GM18508 (cell line): Measurements from ENCODE around the gene SPOCK1.

Source experiments
- ATAC-seq: cut with Tn5 transposase; IDR thresholded peaks from one replicate; pipeline ENCODE4 v1.9.1; 2021; ENCODE audit warnings: moderate number of reproducible peaks; ENCODE audit not compliant: insufficient read depth, unreplicated experiment

SPOCK1 gene

DNA sequence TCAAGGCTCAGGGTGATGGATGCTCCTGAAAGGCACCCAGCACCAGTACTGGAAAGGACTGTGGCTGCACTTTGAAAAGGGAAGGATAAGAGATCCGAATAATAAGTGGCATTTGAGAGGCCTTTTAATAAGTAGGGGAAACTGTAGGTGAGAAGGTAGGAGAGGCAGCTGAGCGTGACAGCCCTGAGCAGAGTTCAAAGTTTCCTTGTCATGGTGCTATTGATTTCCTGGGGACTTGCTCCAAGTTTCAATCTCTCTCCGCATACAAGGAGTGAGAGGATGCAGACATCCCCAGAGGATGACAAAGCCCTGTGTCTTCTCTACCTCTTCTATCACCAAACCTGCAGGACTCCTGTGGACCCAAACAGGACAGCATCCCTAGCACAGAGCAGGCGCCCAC is 354.5 kb downstream of the SPOCK1 start:
- ATAC-seq = no peak

- peak; percentile 67 for ATAC-seq
Observed at GRCh38 chr5:137142764-137143605, 356.1 kb downstream of the SPOCK1 start.

- ATAC-seq = peak; percentile 25
Observed at GRCh38 chr5:137142346-137142745, 356.8 kb downstream of the SPOCK1 start.

- ATAC-seq = no peak
Observed at GRCh38 chr5:137141779-137142178, 357.3 kb downstream of the SPOCK1 start.

- no peak for ATAC-seq
Observed at GRCh38 chr5:137136991-137137632, 362.0 kb downstream of the SPOCK1 start.

DNA sequence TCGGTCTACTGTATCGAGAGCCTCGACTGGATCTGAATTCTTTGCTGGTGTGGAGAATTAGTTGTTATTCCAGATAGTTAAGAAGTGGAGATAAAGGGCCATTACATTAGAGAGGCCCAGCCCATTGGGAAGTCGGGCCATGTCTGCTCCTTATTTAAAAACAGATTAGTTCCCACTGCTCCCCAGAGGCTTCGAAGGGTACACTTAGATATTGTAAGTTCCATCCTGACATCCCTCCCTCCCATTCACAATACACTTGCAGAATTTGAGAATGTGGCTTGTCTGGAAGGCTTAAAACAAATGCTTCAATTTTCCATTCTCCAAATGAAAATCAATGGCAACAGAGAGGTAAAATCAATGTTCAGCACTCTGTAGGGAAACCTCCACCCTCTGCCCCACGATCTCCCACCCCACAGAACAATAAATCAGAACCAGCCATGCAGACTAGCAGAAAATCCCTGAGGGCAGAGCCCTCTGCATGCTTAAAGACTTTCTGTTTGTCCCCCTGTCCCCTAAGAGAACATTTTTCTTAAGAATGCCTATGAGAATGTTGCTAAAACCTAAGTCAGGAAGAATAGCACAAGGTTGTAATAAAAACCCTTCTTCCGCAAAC is 364.1 kb downstream of the SPOCK1 start:
- no peak for ATAC-seq

DNA sequence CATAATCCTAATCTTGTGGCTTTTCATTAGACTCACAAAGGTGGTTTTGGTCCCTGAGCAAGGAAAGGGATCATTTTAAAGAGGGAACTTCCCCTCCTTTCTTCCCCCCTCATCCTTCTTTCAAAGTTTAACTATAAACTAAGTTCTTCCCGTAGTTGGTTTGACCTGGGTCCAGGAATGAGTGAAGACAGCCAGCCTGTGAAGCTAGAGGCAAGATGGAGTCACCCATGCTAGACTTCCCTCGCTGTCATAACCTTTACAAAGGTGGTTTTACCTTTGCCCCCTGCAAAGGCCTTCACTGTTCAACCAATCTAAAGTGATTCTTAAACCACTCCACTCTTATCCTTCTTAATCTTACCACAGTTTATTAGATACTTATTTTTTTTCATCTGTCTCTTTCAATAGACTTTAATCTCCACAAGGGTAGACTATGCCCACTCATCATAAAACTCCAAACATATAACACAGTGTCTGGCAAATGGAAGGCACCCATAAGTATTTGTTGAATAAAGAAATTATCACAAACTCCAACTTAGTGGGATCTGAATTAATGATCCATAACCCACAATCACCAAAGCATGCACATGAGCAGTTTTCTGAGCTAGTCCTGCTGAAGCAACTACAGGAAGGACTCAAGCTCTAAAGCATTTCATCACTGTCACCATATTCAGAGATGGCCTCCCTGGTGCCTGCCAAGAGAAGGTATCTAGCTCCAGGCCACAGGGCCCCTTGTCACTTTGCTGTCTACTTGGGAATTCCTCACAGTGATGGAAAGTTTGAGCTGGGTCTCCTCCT is 369.0 kb downstream of the SPOCK1 start:
- ATAC-seq = no peak

- no peak for ATAC-seq
Observed at GRCh38 chr5:137128012-137128411, 371.1 kb downstream of the SPOCK1 start.

GRCh38 chr5:137126829-137127228 is 372.3 kb downstream of the SPOCK1 start:
- ATAC-seq = no peak

DNA sequence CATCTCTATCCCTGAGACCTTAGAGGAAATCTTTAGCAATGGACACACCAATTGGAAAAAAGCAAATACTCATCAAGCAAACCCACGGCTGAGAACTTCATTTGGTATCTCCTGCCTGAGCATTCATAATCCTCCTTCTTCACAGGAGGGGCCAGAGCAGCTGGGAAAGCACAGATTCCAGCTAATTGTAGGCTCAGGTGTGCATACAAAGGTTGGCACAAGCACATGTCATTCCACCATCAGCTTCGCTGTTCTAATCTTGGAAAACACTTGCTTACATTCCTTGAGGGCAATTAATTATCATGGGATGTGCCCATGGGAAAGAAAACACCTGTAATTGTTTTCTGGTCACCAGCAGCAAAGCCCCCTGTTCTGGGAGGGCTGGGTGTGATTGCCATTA is 376.6 kb downstream of the SPOCK1 start:
- ATAC-seq = no peak

- no peak for ATAC-seq
Observed at GRCh38 chr5:137122075-137122474, 377.1 kb downstream of the SPOCK1 start.

GRCh38 chr5:137119321-137119720 is 379.8 kb downstream of the SPOCK1 start:
- ATAC-seq = no peak

DNA sequence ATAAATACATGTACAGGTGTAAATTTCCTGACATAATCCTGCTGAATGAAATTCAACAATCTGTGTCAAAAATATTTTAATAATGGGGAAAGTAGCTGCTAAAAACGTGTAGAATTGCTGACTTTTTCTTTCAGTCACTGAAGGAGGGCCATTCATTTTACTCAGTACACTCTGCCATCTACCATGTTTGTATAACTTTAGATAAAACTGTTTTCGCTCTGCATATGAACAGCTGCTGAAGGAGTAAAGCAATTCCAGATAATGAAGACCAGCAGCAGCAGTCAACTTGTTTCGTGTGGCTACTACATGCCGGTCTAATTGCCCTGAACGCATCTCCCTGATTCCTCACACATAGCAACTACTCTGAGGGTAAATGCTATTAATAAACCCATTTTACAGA is 380.5 kb downstream of the SPOCK1 start:
- no peak for ATAC-seq

DNA sequence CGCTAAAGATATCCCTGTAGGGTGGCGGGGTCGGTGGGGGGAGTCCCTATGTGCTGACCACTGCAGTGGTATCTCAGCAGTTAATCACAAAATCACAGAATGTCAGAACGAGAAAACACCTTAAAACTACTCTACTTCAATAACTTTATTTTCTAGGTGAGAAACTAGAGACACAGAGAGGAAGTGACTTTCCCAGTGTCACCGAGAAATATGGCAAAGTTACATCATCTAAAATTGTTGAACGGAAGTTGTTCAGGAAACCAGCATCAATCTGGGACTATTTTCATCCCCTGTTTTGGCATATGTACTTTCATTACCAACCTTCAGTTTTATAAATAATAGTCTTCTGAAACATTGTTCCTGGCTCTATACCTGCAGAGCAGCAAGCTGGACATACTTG is 384.0 kb downstream of the SPOCK1 start:
- no peak for ATAC-seq

DNA sequence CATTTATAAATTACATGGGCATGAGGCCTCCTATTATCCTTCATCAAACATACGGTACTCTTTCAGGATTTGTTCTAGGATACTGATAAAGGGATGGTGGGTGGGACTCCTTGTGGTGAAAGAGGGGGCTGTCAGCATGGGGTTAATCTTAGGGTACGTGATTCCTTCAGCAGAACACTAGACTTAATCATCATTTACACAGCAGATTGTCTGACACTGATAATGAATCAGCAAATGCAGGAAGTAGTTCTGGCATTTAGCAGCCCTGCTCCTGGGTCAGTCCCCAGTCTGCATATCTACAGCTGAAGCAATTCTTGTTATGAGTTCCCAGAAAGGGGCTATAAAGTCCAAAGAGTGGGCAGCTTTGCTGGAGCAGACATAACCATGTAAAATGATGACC is 384.6 kb downstream of the SPOCK1 start:
- ATAC-seq = no peak

GRCh38 chr5:137113939-137114338 is 385.2 kb downstream of the SPOCK1 start:
- peak; percentile 53 for ATAC-seq

DNA sequence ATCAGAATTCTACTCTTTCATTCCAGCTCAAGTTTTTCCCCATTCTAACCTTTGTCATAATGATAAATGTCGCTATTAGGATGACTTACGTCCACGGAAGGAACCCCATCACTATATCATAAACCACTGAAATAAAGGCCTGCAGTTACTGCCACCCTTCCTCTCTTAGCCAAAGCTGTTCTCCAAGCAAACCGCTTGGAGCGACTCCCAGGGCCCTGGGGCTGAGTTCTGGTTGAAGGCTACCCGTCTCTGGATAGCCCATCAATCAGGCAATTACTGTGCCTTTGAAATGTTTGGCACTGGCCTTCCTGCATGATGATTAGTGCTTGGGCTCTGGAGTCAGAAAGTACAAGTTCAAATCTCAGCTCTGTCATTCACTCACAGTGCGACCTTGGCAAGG is 386.0 kb downstream of the SPOCK1 start:
- ATAC-seq = no peak

- ATAC-seq = no peak
Observed at GRCh38 chr5:137105351-137106035, 393.6 kb downstream of the SPOCK1 start.

DNA sequence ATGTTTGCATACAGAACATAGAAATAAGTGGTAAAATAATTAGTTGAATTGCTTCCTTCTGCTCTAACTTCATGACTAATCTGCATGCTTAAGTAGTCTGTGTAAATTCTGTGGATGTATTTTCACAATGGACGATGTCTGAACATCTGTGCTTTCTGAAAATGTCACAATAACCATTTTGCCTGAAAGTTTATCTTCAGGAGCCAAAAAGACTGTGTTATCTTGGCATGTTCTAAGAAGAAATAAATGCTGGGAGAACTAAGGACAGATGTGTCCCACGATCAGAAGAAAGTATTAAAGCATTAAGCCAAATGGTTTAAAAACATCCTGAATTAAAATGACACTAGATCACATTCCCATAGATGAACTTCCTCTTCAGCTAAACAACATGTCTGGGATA is 397.6 kb downstream of the SPOCK1 start:
- no peak for ATAC-seq

DNA sequence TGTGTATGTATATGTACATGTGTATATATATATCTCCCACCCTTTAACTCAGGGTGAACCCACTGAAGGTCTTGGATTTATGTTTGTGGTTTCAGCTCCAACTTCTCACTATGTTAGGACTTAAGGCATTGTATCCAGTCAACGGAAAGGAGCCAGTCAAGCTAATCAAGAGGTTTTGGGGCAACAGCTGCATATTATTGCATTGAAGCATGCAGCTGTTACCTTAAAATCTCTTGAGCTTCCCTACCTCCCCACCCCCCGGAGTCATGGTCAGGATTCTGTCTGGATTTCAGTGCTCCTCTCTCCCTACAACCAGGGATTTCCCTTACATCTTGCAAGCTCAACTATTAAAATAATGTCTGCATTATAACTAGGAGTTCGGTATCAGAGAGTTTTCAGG is 399.5 kb downstream of the SPOCK1 start:
- ATAC-seq = no peak
